H1 (cell line): ENCODE data around the gene TSPAN5. TPM values are rescaled to one million over a fixed set of nuclear protein-coding genes. Genes with fewer than 3 reads are reported as not detected.

Source experiments
- CTCF ChIA-PET: fragments of 300-600 bp; sonication (Branson Sonifier 250); formaldehyde crosslinking; loops from one replicate; lab custom pipeline; 2021; ENCODE audit not compliant: partially characterized antibody; lab: Charles Lee
- POLR2A ChIA-PET: fragments of 300-600 bp; sonication (Branson Sonifier 250); formaldehyde crosslinking; loops from one replicate; lab custom pipeline; 2021; ENCODE audit warnings: inconsistent platforms; ENCODE audit not compliant: partially characterized antibody; lab: Charles Lee
- DNase-seq, 2 experiments: peaks; one replicate each; pipeline versions ENCODE4 v3.0.0 to v3.0.0-alpha.2; 2010 to 2022; ENCODE audit warnings: low spot score in 2 of 2, low read depth in 1 of 2, mixed read lengths in 1 of 2
- FAIRE-seq: peaks from 2 replicates; lab custom pipeline; 2011; peaks lifted over from hg19 to GRCh38; lab: Jason Lieb, UNC
- H2AFZ ChIP-seq: 2 replicates; pipeline ENCODE4 v1.8.1; 2012; ENCODE audit warnings: low read length, inconsistent platforms
- H2AK5ac ChIP-seq: 2 replicates; pipeline ENCODE4 v1.6.1; 2013; ENCODE audit warnings: low read depth, low read length
- H2BK120ac ChIP-seq: replicated peaks from 2 replicates; pipeline ENCODE3; 2013; ENCODE audit warnings: low read depth, low read length, inconsistent platforms
- H2BK12ac ChIP-seq: 2 replicates; pipeline ENCODE4 v1.6.1; 2013; ENCODE audit warnings: low read depth, low read length
- H2BK15ac ChIP-seq: 2 replicates; pipeline ENCODE4 v1.6.1; 2013; ENCODE audit warnings: low read length
- H2BK20ac ChIP-seq: 2 replicates; pipeline ENCODE4 v1.6.1; 2013; ENCODE audit warnings: low read length
- H2BK5ac ChIP-seq: 2 replicates; pipeline ENCODE4 v1.6.1; 2013; ENCODE audit warnings: low read depth, low read length
- H3K14ac ChIP-seq: 2 replicates; pipeline ENCODE4 v1.6.1; 2013; ENCODE audit warnings: inconsistent platforms; ENCODE audit not compliant: insufficient read length
- H3K18ac ChIP-seq: 2 replicates; pipeline ENCODE4 v1.6.1; 2013; ENCODE audit warnings: low read length; ENCODE audit errors: extremely low read depth
- H3K23ac ChIP-seq: 2 replicates; pipeline ENCODE4 v1.6.1; 2013; ENCODE audit warnings: inconsistent platforms; ENCODE audit not compliant: insufficient read length
- H3K23me2 ChIP-seq: 2 replicates; pipeline ENCODE4 v1.6.1; 2013; ENCODE audit warnings: low read depth, low read length
- H3K27ac ChIP-seq: 2 replicates; pipeline ENCODE4 v1.6.1; 2011; ENCODE audit warnings: low read depth, low read length, inconsistent platforms
- H3K27me3 ChIP-seq, 4 experiments: replicated peaks in 1 of 4; 1 replicate in 1 of 4; 2 replicates in 3 of 4; pipeline versions ENCODE4 v1.6.1 to v1.8.1; 2011 to 2013; ENCODE audit warnings: low read length in 3 of 4, mild to moderate bottlenecking in 3 of 4, inconsistent platforms in 2 of 4, mixed read lengths in 2 of 4, moderate library complexity in 1 of 4; ENCODE audit not compliant: control insufficient read depth in 3 of 4, insufficient read depth in 3 of 4; ENCODE audit errors: extremely low read depth in 1 of 4
- H3K36me3 ChIP-seq, 4 experiments: 2 replicates each; pipeline versions ENCODE4 v1.6.1 to v1.8.1; 2011 to 2013; ENCODE audit warnings: mild to moderate bottlenecking in 4 of 4, low read length in 3 of 4, moderate library complexity in 2 of 4, control low read depth in 1 of 4, inconsistent platforms in 1 of 4; ENCODE audit not compliant: insufficient read depth in 4 of 4, control insufficient read depth in 2 of 4
- H3K4ac ChIP-seq: replicated peaks from 2 replicates; pipeline ENCODE3; 2013; ENCODE audit warnings: low read length, low read depth, mixed read lengths, inconsistent platforms; ENCODE audit not compliant: insufficient read length
- H3K4me1 ChIP-seq, 4 experiments: replicated peaks in 1 of 4; 1 replicate in 1 of 4; 2 replicates in 3 of 4; pipeline versions ENCODE4 v1.6.1 to v1.8.1; 2011 to 2013; ENCODE audit warnings: low read length in 3 of 4, inconsistent platforms in 2 of 4, mixed read lengths in 1 of 4; ENCODE audit not compliant: insufficient read depth in 4 of 4, control insufficient read depth in 3 of 4
- H3K4me2 ChIP-seq, 2 experiments: 2 replicates each; pipeline versions ENCODE4 v1.6.1 to v1.8.1; 2011 to 2013; ENCODE audit warnings: low read depth in 2 of 2, low read length in 2 of 2, control low read depth in 1 of 2, inconsistent platforms in 1 of 2, mild to moderate bottlenecking in 1 of 2; ENCODE audit not compliant: insufficient read depth in 1 of 2
- H3K4me3 ChIP-seq, 4 experiments: fragments of 200-600, 300-600 bp in 1 of 4; sonication (generic), shearing (Covaris generic), sonication (Bioruptor Twin) in 1 of 4; 2 replicates each; pipeline versions ENCODE4 v1.5.1 to v1.8.1; 2011 to 2016; ENCODE audit warnings: low read length in 4 of 4, low read depth in 3 of 4, control low read depth in 2 of 4, inconsistent platforms in 2 of 4, mild to moderate bottlenecking in 2 of 4, mixed read lengths in 1 of 4, moderate library complexity in 1 of 4; ENCODE audit not compliant: insufficient read depth in 2 of 4; ENCODE audit errors: extremely low read depth in 1 of 4
- H3K56ac ChIP-seq: replicated peaks from 2 replicates; pipeline ENCODE3; 2013; ENCODE audit warnings: low read depth, mild to moderate bottlenecking, mixed read lengths, low read length, inconsistent platforms; ENCODE audit not compliant: insufficient read length
- H3K79me1 ChIP-seq: 2 replicates; pipeline ENCODE4 v1.6.1; 2013; ENCODE audit warnings: low read depth, low read length, control low read depth
- H3K79me2 ChIP-seq, 2 experiments: 2 replicates each; pipeline versions ENCODE4 v1.6.1 to v1.8.1; 2012 to 2013; ENCODE audit warnings: low read length in 2 of 2, mild to moderate bottlenecking in 2 of 2, inconsistent platforms in 1 of 2; ENCODE audit not compliant: insufficient read depth in 2 of 2, control insufficient read depth in 1 of 2
- H3K9ac ChIP-seq, 4 experiments: replicated peaks in 1 of 4; 1 replicate in 1 of 4; 2 replicates in 3 of 4; pipeline versions ENCODE4 v1.6.1 to v1.8.1; 2011 to 2013; ENCODE audit warnings: low read depth in 3 of 4, low read length in 3 of 4, control low read depth in 2 of 4, mild to moderate bottlenecking in 2 of 4, moderate library complexity in 2 of 4, inconsistent platforms in 1 of 4; ENCODE audit errors: extremely low read depth in 1 of 4
- H3K9me3 ChIP-seq, 2 experiments: 2 replicates each; pipeline versions ENCODE4 v1.6.1 to v1.8.1; 2012 to 2013; ENCODE audit warnings: mild to moderate bottlenecking in 2 of 2, moderate library complexity in 2 of 2, control low read depth in 1 of 2, inconsistent platforms in 1 of 2, low read depth in 1 of 2, low read length in 1 of 2, mixed read lengths in 1 of 2; ENCODE audit not compliant: insufficient read depth in 2 of 2
- H4K20me1 ChIP-seq, 2 experiments: replicated peaks in 1 of 2; 2 replicates each; pipeline versions ENCODE3 to v1.8.1; 2011 to 2013; ENCODE audit warnings: inconsistent platforms in 2 of 2, low read length in 2 of 2, mild to moderate bottlenecking in 1 of 2; ENCODE audit not compliant: insufficient read depth in 2 of 2, control insufficient read depth in 1 of 2
- H4K5ac ChIP-seq: 2 replicates; pipeline ENCODE4 v1.6.1; 2013; ENCODE audit warnings: low read length, low read depth, mixed read lengths, inconsistent platforms; ENCODE audit not compliant: insufficient read length
- H4K8ac ChIP-seq: 2 replicates; pipeline ENCODE4 v1.8.0; 2013; ENCODE audit warnings: mild to moderate bottlenecking, moderate library complexity, low read length, inconsistent platforms; ENCODE audit not compliant: insufficient read depth; ENCODE audit errors: extremely low read depth
- H4K91ac ChIP-seq: replicated peaks from 2 replicates; pipeline ENCODE3; 2013; ENCODE audit warnings: low read length, mixed read lengths, inconsistent platforms; ENCODE audit not compliant: insufficient read length
- ATF2 ChIP-seq: IDR thresholded peaks from 2 replicates; pipeline ENCODE4 v1.6.1; 2012; ENCODE audit warnings: low read length, inconsistent platforms
- BRCA1 ChIP-seq: IDR thresholded peaks from 2 replicates; pipeline ENCODE4 v1.6.1; 2012; ENCODE audit warnings: low read depth, low read length, improper control_type of control experiment
- CBX8 ChIP-seq: fragments of 300-800, 300-1000 bp; sonication (generic); IDR thresholded peaks from 2 replicates; pipeline ENCODE4 v1.7.1; 2016; ENCODE audit warnings: low read depth, low read length, borderline replicate concordance
- CTBP2 ChIP-seq: IDR thresholded peaks from 2 replicates; pipeline ENCODE4 v1.7.0; 2011; ENCODE audit warnings: borderline replicate concordance, mild to moderate bottlenecking, moderate library complexity, mixed read lengths, low read length; ENCODE audit not compliant: insufficient read depth, insufficient read length
- FOSL1 ChIP-seq: IDR thresholded peaks from 2 replicates; pipeline ENCODE4 v1.6.1; 2011; ENCODE audit warnings: mild to moderate bottlenecking, low read depth, low read length, moderate library complexity; ENCODE audit not compliant: insufficient read depth
- NANOG ChIP-seq: IDR thresholded peaks from 2 replicates; pipeline ENCODE4 v1.6.1; 2011; ENCODE audit warnings: low read length, low read depth, mild to moderate bottlenecking, inconsistent platforms; ENCODE audit not compliant: insufficient read depth, poor library complexity, severe bottlenecking
- POLR2AphosphoS5 ChIP-seq: IDR thresholded peaks from 2 replicates; pipeline ENCODE4 v1.6.1; 2011; ENCODE audit warnings: low read depth, low read length
- RFX5 ChIP-seq: IDR thresholded peaks from 2 replicates; pipeline ENCODE4 v1.6.1; 2011; ENCODE audit warnings: low read depth, low read length, improper control_type of control experiment, borderline replicate concordance
- SRF ChIP-seq: IDR thresholded peaks from 2 replicates; pipeline ENCODE4 v1.6.1; 2011; ENCODE audit warnings: mild to moderate bottlenecking, low read depth, low read length, moderate library complexity
- WGBS, 2 experiments: shearing (Covaris generic) in 1 of 2; methylation state at CpG; one replicate each; pipeline versions ENCODE4 v1.1.6 to v1.1.7; 2013 to 2015; ENCODE audit warnings: low lambda C conversion rate in 2 of 2, mixed read lengths in 2 of 2, inconsistent platforms in 1 of 2, low coverage in 1 of 2, missing lambda C conversion rate in 1 of 2; ENCODE audit not compliant: insufficient replicate concordance in 2 of 2, insufficient coverage in 1 of 2, insufficient read length in 1 of 2; ENCODE audit errors: extremely low coverage in 1 of 2, missing lambda C conversion rate in 1 of 2; 5-methylcytosine and 5-hydroxymethylcytosine counted together
- polyA plus RNA-seq, 7 experiments: library from polyadenylated mRNA; depleted of rRNA in 3 of 7; stranded (reverse) in 5 of 7; unstranded in 2 of 7; fragments of >200 nt in 5 of 7; fragments of 200-250 nt in 2 of 7; gene quantifications; 1 replicate in 5 of 7; 2 replicates in 1 of 7; 4 replicates in 1 of 7; pipeline versions ENCODE4 v1.2.1 to v1.2.3, GENCODE V29; 2011 to 2013; ENCODE audit warnings: missing spikeins in 2 of 7, mixed read lengths in 2 of 7
- total RNA-seq: library from RNA; stranded (reverse); fragmentation: NEBNext Ultra II Directional; extraction: Animal tissue kit (Norgen Biotek cat#: 25700); gene quantifications from 2 replicates; pipeline ENCODE4 v1.2.1, GENCODE V29; 2021

Gene TSPAN5
- total and polyA plus RNA-seq, 2 of the 8 experiments (the other 6 are each of a cell fraction or from before 2014, with no cell fraction given) = 17.6 to 21.2 TPM

DNA sequence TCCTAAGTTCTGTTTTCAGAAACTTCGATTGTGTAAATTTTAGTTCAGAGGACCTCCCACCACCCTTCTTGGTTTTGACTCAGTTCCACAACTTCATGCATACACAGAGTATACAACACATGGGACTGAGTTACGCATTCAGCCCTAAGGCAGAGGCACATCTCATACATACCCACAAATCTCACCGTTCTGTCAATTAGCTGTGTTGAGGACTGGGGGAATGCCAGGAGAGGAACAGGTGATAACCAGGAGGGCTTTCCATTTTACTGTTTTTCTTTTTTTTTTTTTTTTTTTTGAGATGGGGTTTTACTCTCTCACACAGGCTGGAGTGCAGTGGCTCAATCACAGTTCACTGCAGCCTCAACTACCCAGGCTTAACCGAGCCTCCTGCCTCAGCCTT, 150.2 kb downstream of the TSPAN5 start:
- Histone ChIP-seq H3K9me3 (no peaks in the 10 kb centered on the region), H4K20me1 (no peaks in the 10 kb centered on the region), H3K14ac (no peak overlapping the region), H2BK12ac (no peak overlapping the region), H4K8ac (no peak overlapping the region), H3K36me3 (no peaks in the 10 kb centered on the region), H3K4me1 (peaks cover 0 to 3% (median under 1%) of the 10 kb centered on the region in 4 experiments; a peak in 2 of 7 replicates), H2AK5ac (no peak overlapping the region), H4K91ac (no peak overlapping the region), H3K56ac (no peak overlapping the region), H2BK15ac (no peak overlapping the region), H3K4me3 (no peak overlapping the region), H2BK120ac (no peak overlapping the region), H3K18ac (no peak overlapping the region), H3K79me1 (no peaks in the 10 kb centered on the region; the same call in 1 of the 2 replicates), H3K79me2 (no peaks in the 10 kb centered on the region), H3K27ac (no peak overlapping the region), H2BK20ac (no peak overlapping the region), H3K4me2 (no peak overlapping the region), H3K9ac (no peak overlapping the region), H2BK5ac (no peak overlapping the region), H3K4ac (no peak overlapping the region), H4K5ac (no peak overlapping the region), H3K27me3 (no peaks in the 10 kb centered on the region), H3K23me2 (no peaks in the 10 kb centered on the region), H3K23ac (no peak overlapping the region), H2AFZ (no peak overlapping the region)
- 85% methylated on average over 4 of the region's 4 CpGs; no CpG with 5 or more reads in 1 of the 2 experiments for WGBS, 2 experiments
- ChIA-PET CTCF (interaction anchor here (1.1 to 2.2 kb wide), 2 partner anchors 41 to 45 kb away, joined by 3 to 5 read pairs; no protein-coding TSS in a partner anchor), POLR2A (no interaction called here)
- DNase-seq (no peak), FAIRE-seq (no peak)
- no peak for TF ChIP-seq FOSL1
- no peak for TF ChIP-seq CBX8
- TF ChIP-seq ATF2 = no peak
- no peak for TF ChIP-seq POLR2AphosphoS5
- TF ChIP-seq BRCA1 = no peak
- TF ChIP-seq CTBP2 = no peak
- no peak for TF ChIP-seq NANOG
- TF ChIP-seq RFX5 = no peak
- no peak for TF ChIP-seq SRF
